GM13977 (cell line): ENCODE results near the gene FUT1.

Experiments
- DNase-seq: peaks from one replicate; pipeline ENCODE4 v3.0.0; 2012; ENCODE audit warnings: low spot score
- in situ Hi-C: fragments of 300-500 bp; cut with MboI; formaldehyde crosslinking; loops from one replicate; pipeline ENCODE4 v1.12.0; 2022; ENCODE audit warnings: low sequenced_read_pairs, low pct_unique_long_range_greater_than_20kb, mixed read lengths, inconsistent platforms; ENCODE audit not compliant: unreplicated experiment
- TF ChIP-seq, protein P1 (sequence below): IDR thresholded peaks from 2 replicates; pipeline ENCODE4 v1.5.1; 2012; ENCODE audit warnings: mild to moderate bottlenecking, control low read depth; ENCODE audit not compliant: insufficient read depth; ENCODE audit errors: extremely low read depth, missing control alignments

Gene FUT1

DNA sequence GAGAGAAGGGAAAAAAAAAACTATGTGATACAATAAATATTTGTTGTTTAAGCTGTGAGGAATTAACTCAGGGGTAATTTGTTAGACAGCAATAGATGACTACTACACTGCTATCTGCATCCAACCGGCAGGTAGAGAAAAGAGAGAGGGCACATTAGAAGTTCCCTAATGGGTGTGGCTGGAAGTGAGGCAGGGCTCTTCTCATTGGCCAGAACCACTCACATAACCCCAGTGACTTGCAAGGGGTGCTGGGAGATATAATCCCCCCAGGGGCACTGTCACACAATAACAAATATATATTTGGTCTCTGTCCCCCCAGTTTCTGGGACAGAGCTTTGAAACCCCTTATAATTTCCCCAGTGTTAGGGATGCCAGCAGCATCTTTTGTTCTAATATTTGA, 27.2 kb upstream of the FUT1 start:
- in situ Hi-C loops, result no loop called here
- TF ChIP-seq, protein P1, sequence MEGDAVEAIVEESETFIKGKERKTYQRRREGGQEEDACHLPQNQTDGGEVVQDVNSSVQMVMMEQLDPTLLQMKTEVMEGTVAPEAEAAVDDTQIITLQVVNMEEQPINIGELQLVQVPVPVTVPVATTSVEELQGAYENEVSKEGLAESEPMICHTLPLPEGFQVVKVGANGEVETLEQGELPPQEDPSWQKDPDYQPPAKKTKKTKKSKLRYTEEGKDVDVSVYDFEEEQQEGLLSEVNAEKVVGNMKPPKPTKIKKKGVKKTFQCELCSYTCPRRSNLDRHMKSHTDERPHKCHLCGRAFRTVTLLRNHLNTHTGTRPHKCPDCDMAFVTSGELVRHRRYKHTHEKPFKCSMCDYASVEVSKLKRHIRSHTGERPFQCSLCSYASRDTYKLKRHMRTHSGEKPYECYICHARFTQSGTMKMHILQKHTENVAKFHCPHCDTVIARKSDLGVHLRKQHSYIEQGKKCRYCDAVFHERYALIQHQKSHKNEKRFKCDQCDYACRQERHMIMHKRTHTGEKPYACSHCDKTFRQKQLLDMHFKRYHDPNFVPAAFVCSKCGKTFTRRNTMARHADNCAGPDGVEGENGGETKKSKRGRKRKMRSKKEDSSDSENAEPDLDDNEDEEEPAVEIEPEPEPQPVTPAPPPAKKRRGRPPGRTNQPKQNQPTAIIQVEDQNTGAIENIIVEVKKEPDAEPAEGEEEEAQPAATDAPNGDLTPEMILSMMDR, result no peak
- no peak for DNase-seq

DNA sequence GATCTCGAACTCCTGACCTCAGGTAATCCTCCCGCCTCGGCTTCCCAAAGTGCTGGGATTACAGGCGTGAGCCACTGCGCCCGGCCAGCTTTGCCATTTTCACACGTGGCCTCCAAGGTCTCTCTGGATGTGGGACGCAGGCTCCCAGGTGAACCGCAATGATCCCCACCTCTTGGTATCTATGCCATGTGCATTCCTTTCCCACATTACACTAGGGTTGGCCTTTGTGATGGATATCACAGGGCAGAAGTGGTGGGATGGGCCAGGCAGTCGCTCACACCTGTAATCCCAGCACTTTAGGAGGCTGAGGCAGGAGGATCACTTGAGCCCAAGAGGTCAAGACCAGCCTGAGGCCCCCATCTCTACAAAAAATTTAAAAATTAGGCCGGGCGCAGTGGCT, 25.3 kb upstream of the FUT1 start:
- TF ChIP-seq, protein P1, result no peak
- DNase-seq, result no peak
- in situ Hi-C loops, result no loop called here

DNA sequence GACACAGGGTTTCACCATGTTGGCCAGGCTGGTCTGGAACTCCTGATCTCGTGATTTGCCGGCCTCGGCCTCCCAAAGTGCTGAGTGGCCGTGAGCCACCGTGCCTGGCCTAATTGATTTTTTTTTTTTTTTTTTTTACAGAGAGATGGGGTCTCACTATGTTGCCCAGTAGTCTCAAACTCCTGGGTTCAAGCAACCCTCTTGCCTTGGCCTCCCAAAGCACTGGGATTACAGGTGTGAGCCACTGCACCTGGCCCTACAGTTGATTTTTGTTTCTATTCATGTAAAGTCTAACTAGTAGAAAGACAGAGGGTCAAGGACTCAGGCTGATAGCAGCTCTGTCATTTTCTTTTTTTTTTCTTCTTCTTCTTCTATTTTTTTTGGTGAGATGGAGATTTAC, 24.7 kb upstream of the FUT1 start:
- TF ChIP-seq, protein P1, result no peak
- in situ Hi-C loops, result no loop called here
- no peak for DNase-seq

DNA sequence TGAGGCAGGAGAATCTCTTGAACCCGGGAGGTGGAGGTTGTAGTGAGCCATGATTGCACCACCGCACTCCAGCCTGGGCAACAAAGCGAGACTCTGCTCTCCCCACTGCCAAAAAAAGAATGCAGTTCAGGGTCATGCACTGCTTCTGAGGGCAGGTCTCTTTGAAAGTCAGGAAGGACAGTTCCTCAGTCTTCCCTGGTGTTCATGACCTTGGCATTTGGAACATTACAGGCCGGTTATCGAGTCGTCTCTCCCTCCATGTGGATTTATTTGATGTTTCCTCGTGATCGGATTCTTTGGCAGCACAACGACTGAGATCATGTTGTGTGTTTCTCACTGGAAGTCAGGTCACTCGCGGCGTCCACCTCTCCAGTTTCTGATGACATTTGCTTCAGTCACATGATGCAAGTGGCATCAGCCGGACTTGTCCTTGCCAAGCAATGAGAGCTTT, 20.1 kb upstream of the FUT1 start:
- no peak for DNase-seq
- in situ Hi-C loops, result no loop called here
- TF ChIP-seq, protein P1, result no peak

DNA sequence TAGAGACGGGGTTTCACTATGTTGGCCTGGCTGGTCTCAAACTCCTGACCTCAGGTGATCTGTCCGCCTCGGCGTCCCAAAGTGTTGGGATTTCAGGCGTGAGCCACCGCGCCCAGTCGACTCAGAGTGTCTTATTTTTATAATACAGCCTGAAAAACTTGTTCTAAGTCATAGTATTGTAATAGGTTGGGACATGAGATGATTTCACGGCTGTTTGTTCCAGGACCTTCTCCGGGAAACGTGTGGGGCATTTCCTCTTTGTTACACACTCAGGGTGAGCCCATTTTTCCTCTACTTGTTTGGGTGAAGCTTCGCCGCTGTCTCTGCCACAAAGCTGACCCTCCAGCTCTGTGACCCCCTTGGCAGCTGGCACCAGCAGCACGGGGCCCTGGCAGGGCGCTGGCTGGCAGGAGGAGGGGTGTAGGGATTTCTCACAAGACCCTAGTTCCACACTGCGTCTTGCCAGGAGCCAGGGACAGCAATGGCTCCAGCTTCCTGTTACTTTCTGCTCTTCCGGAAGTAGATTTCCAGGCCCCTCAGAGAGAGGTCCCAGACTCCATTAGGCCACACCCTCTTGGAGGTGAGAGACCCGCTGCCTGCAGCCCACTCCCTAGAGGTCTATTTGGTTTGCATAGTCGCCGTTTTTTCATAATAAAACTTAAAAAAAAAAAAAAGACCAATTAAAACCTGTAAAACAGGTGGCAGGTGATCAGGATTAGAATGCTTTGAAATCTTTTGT, 18.5 kb upstream of the FUT1 start:
- TF ChIP-seq, protein P1, result no peak
- no peak for DNase-seq
- in situ Hi-C loops, result no loop called here

DNA sequence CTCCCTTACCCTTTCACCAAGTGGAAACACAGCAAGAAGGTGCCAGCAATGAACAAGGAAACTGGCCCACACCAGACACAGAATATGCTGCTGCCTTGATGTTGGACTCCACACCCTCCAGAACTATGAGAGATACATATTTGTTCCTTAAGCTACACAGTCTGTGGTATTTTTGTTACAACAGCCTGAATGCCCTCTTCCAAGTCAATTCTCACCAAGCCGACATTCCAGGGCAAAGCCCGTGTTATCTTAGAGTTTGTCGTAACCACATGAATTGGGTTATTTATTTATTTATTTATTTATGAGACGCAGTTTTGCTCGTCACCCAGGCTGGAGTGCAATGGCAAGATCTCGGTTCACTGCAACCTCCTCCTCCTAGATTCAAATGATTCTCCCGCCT, 17.8 kb upstream of the FUT1 start:
- in situ Hi-C loops, result no loop called here
- DNase-seq, result no peak
- TF ChIP-seq, protein P1, result no peak
